K562 (cell line): ENCODE data around the gene CREG1. TPM values are rescaled to one million over a fixed set of nuclear protein-coding genes. Genes with fewer than 3 reads are reported as not detected.

Experiments used
- ATAC-seq: fragments of 200-7000 bp; cut with Tn5 transposase; 3 replicates; pipeline ENCODE4 v1.9.1; 2020; ENCODE audit warnings: moderate library complexity
- BruUV-seq: library from RNA; stranded (reverse); fragments of 400-500 nt; replicated peaks from 2 replicates; lab custom pipeline; 2021; lab: Mats Ljungman, UMichigan
- CTCF ChIA-PET: fragments of 300-600 bp; formaldehyde crosslinking; extraction: SDS; loops from one replicate; lab custom pipeline; 2021; ENCODE audit warnings: low intra/inter-chr PET ratio; lab: Yijun Ruan, JAX
- POLR2A ChIA-PET: fragments of 300-600, 350-650 bp; sonication (Branson Sonifier 250); formaldehyde crosslinking; extraction: SDS; loops from one replicate; lab custom pipeline; 2021; ENCODE audit warnings: antibody characterized with exemption, inconsistent platforms; lab: Yijun Ruan, JAX
- DNase-seq, 4 experiments: peaks; one replicate each; pipeline versions ENCODE4 v3.0.0 to v3.0.0-alpha.2; 2011 to 2018; ENCODE audit warnings: low spot score in 3 of 4, mixed read lengths in 3 of 4; ENCODE audit errors: extremely low read depth in 1 of 4
- FAIRE-seq: peaks from 2 replicates; lab custom pipeline; 2011; peaks lifted over from hg19 to GRCh38; lab: Jason Lieb, UNC
- H2AFZ ChIP-seq: 2 replicates; pipeline ENCODE4 v1.6.0; 2011; ENCODE audit warnings: low read depth, low read length, control low read depth, inconsistent platforms
- H3K27ac ChIP-seq: fragments of 200-600 bp; 3 replicates; pipeline ENCODE4 v1.8.0; 2011; ENCODE audit warnings: low read depth, mild to moderate bottlenecking, control low read depth, inconsistent platforms, low read length, moderate library complexity, mixed read lengths; ENCODE audit errors: extremely low read depth
- H3K27me3 ChIP-seq, 2 experiments: fragments of 300-600 bp in 1 of 2; 2 replicates in 1 of 2; 3 replicates in 1 of 2; pipeline versions ENCODE4 v1.6.0 to v1.8.0; 2011; ENCODE audit warnings: inconsistent platforms in 2 of 2, low read length in 2 of 2, mild to moderate bottlenecking in 1 of 2, mixed read lengths in 1 of 2, moderate library complexity in 1 of 2; ENCODE audit not compliant: control insufficient read depth in 2 of 2, insufficient read depth in 2 of 2
- H3K36me3 ChIP-seq: fragments of 300-600 bp; 3 replicates; pipeline ENCODE4 v1.8.0; 2011; ENCODE audit warnings: mild to moderate bottlenecking, low read length, inconsistent platforms; ENCODE audit not compliant: control insufficient read depth, insufficient read depth
- H3K4me1 ChIP-seq, 2 experiments: fragments of 200-600 bp in 1 of 2; replicated peaks in 1 of 2; 2 replicates in 1 of 2; 3 replicates in 1 of 2; pipeline versions ENCODE4 v1.5.1 to v1.8.0; 2011; ENCODE audit warnings: inconsistent platforms in 2 of 2, low read length in 2 of 2, mild to moderate bottlenecking in 1 of 2, mixed read lengths in 1 of 2, moderate library complexity in 1 of 2; ENCODE audit not compliant: control insufficient read depth in 2 of 2, insufficient read depth in 2 of 2
- H3K4me2 ChIP-seq: 2 replicates; pipeline ENCODE4 v1.6.1; 2011; ENCODE audit warnings: low read length, control low read depth, inconsistent platforms, mixed read lengths; ENCODE audit not compliant: insufficient read depth
- H3K4me3 ChIP-seq: fragments of 200-600 bp; sonication (generic), shearing (Covaris generic); 2 replicates; pipeline ENCODE4 v1.5.1; 2016; ENCODE audit warnings: control low read depth, inconsistent platforms
- H3K79me2 ChIP-seq: fragments of 200-600 bp; 3 replicates; pipeline ENCODE4 v1.8.0; 2011; ENCODE audit warnings: low read length, inconsistent platforms; ENCODE audit not compliant: control insufficient read depth, insufficient read depth
- H3K9ac ChIP-seq, 2 experiments: 2 replicates each; pipeline versions ENCODE4 v1.6.0 to v1.6.1; 2011; ENCODE audit warnings: low read depth in 2 of 2, low read length in 2 of 2, control low read depth in 1 of 2, inconsistent platforms in 1 of 2, mild to moderate bottlenecking in 1 of 2, mixed read lengths in 1 of 2; ENCODE audit not compliant: insufficient read depth in 1 of 2
- H3K9me1 ChIP-seq: one replicate; pipeline ENCODE4 v1.6.0; 2011; ENCODE audit warnings: inconsistent platforms, mild to moderate bottlenecking, low read length, moderate library complexity; ENCODE audit not compliant: control insufficient read depth, insufficient read depth
- H3K9me3 ChIP-seq: replicated peaks from 2 replicates; pipeline ENCODE4 v1.5.1; 2011; ENCODE audit warnings: low read depth, low read length, inconsistent platforms; ENCODE audit not compliant: control insufficient read depth, insufficient read depth
- H4K20me1 ChIP-seq: replicated peaks from 2 replicates; pipeline ENCODE4 v1.6.1; 2011; ENCODE audit warnings: low read length, inconsistent platforms, mixed read lengths; ENCODE audit not compliant: control insufficient read depth, insufficient read depth
- CBFB ChIP-seq: sonication (generic); formaldehyde crosslinking; IDR thresholded peaks from 2 replicates; pipeline ENCODE4 v1.4.0; 2020; ENCODE audit warnings: mild to moderate bottlenecking, missing genetic modification reagents
- COPS2 ChIP-seq: fragments of 450-650 bp; conservative IDR thresholded peaks from 2 replicates; pipeline ENCODE4 v1.6.1; 2016; ENCODE audit warnings: mild to moderate bottlenecking, moderate library complexity
- HDAC6 ChIP-seq: IDR thresholded peaks from 2 replicates; pipeline ENCODE4 v1.6.1; 2012; ENCODE audit warnings: low read depth, mild to moderate bottlenecking, control low read depth, inconsistent platforms, low read length, moderate library complexity
- HDAC8 ChIP-seq: fragments of 450-650 bp; IDR thresholded peaks from 2 replicates; pipeline ENCODE4 v1.6.1; 2016; ENCODE audit warnings: mild to moderate bottlenecking, missing genetic modification characterization, moderate library complexity, missing compliant biosample characterization
- HES1 ChIP-seq: fragments of 450-650 bp; IDR thresholded peaks from 2 replicates; pipeline ENCODE4 v1.6.1; 2016; ENCODE audit warnings: low read depth, mild to moderate bottlenecking, moderate library complexity
- SNIP1 ChIP-seq: fragments of 450-650 bp; IDR thresholded peaks from 2 replicates; pipeline ENCODE4 v1.7.1; 2017; ENCODE audit warnings: low read depth, mild to moderate bottlenecking
- ZNF449 ChIP-seq: fragments of 250-450 bp; sonication (Bioruptor Pico); IDR thresholded peaks from 2 replicates; pipeline ENCODE4 v1.8.0; 2022; ENCODE audit warnings: moderate library complexity, mild to moderate bottlenecking, inconsistent platforms
- ZNF551 ChIP-seq: fragments of 250-450 bp; sonication (Bioruptor Pico); IDR thresholded peaks from 2 replicates; pipeline ENCODE4 v1.5.0; 2021; ENCODE audit warnings: mild to moderate bottlenecking, moderate library complexity
- WGBS: fragments of 100-300 bp; shearing (Covaris generic); methylation state at CpG from one replicate; pipeline ENCODE4 v1.1.6; 2016; ENCODE audit warnings: low coverage, mixed read lengths; ENCODE audit not compliant: insufficient coverage; ENCODE audit errors: missing lambda C conversion rate; 5-methylcytosine and 5-hydroxymethylcytosine counted together
- in situ Hi-C: fragments of 300-500 bp; cut with MboI; formaldehyde crosslinking; loops from 4 replicates; pipeline ENCODE4 v1.15.0; 2018; ENCODE audit warnings: inconsistent platforms, mixed read lengths
- intact Hi-C: fragments of 100-400 bp; cut with micrococcal nuclease; formaldehyde crosslinking; loops from 2 replicates; pipeline ENCODE4 v1.14.2; 2022
- polyA plus RNA-seq, 8 experiments: library from polyadenylated mRNA; depleted of rRNA in 4 of 8; stranded (reverse) in 5 of 8; unstranded in 3 of 8; fragments of >200 nt; fragmentation: Nextera tagmentation in 2 of 8; fragmentation: Illumina TruSeq in 1 of 8; extraction: Ambion mirVana in 2 of 8; extraction: Trizol in 1 of 8; gene quantifications; 2 replicates each; pipeline versions ENCODE4 v1.2.1 to v1.2.3, GENCODE V29; 2011 to 2014; ENCODE audit warnings: inconsistent platforms in 1 of 8, missing spikeins in 1 of 8
- total RNA-seq, 7 experiments: library from RNA; depleted of rRNA in 6 of 7; stranded (reverse); fragments of >200 nt in 6 of 7; fragmentation: Illumina TruSeq in 2 of 7; extraction: Trizol in 2 of 7; gene quantifications; 2 replicates each; pipeline versions ENCODE4 v1.2.1 to v1.2.3, GENCODE V29; 2011 to 2021; ENCODE audit warnings: low replicate concordance in 1 of 7
- TF ChIP-seq, protein P1 (sequence below): IDR thresholded peaks from 2 replicates; pipeline ENCODE4 v1.6.1; 2016; ENCODE audit warnings: missing genetic modification characterization, missing compliant biosample characterization

CREG1 gene
- total and polyA plus RNA-seq, 9 of the 15 experiments (the other 6 are each of a cell fraction or from before 2014, with no cell fraction given): 45.7 to 272 (median 161) TPM

GRCh38 chr1:167503626-167504466, 49.7 kb downstream of the CREG1 start:
- no peaks in the 10 kb centered on the region for H3K36me3 ChIP-seq
- no peak for FAIRE-seq
- intact Hi-C loops: no loop called here
- ATAC-seq: no peak
- POLR2A ChIA-PET: no interaction called here
- no peak for DNase-seq
- H3K9ac ChIP-seq: no peak overlapping the region
- H3K4me2 ChIP-seq: no peak overlapping the region
- H3K9me1 ChIP-seq: peaks cover 3% of the 10 kb centered on the region
- H3K4me3 ChIP-seq: no peak overlapping the region
- H2AFZ ChIP-seq: no peak overlapping the region
- H3K4me1 ChIP-seq: peaks cover 0 to 6% of the 10 kb centered on the region in 2 experiments; a peak in 1 of 5 replicates
- H4K20me1 ChIP-seq: no peaks in the 10 kb centered on the region
- in situ Hi-C loops: no loop called here
- H3K79me2 ChIP-seq: no peaks in the 10 kb centered on the region
- no TSS peak for BruUV-seq
- CTCF ChIA-PET: no interaction called here
- 6% methylated on average over 12 of the region's 14 CpGs for WGBS
- no peak overlapping the region for H3K27ac ChIP-seq
- no peak for TF ChIP-seq HDAC6
- no peak for TF ChIP-seq ZNF551
- TF ChIP-seq, protein P1, sequence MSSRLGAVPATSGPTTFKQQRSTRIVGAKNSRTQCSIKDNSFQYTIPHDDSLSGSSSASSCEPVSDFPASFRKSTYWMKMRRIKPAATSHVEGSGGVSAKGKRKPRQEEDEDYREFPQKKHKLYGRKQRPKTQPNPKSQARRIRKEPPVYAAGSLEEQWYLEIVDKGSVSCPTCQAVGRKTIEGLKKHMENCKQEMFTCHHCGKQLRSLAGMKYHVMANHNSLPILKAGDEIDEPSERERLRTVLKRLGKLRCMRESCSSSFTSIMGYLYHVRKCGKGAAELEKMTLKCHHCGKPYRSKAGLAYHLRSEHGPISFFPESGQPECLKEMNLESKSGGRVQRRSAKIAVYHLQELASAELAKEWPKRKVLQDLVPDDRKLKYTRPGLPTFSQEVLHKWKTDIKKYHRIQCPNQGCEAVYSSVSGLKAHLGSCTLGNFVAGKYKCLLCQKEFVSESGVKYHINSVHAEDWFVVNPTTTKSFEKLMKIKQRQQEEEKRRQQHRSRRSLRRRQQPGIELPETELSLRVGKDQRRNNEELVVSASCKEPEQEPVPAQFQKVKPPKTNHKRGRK (tag): no peak
- TF ChIP-seq ZNF449 (CRISPR knock-in tag): no peak
- no peak for TF ChIP-seq HDAC8
- no peak for TF ChIP-seq SNIP1
- TF ChIP-seq COPS2: no peak
- TF ChIP-seq CBFB: no peak
- no peak for TF ChIP-seq HES1
- TF ChIP-seq, all 486 proteins: peak for 0
- peaks cover 53 to 57% of the 10 kb centered on the region in 2 experiments for H3K27me3 ChIP-seq
- H3K9me3 ChIP-seq: no peaks in the 10 kb centered on the region
